ENCODE results near the gene SLC25A42.
"Not testable (repeated sequence)": the region's sequence is repeated elsewhere in the genome, so short reads cannot be mapped to it uniquely, and the experiment has no call there.

The SLC25A42 gene

GRCh38 chr19:19068659-19069654 lies 5.2 kb downstream of the SLC25A42 start:
- peak; percentile 10 for DNase-seq (ENCODE audit: low spot score)

GRCh38 chr19:19071897-19072296 lies 8.1 kb downstream of the SLC25A42 start:
- no peak for DNase-seq (ENCODE audit: low spot score)

- no peak for DNase-seq (ENCODE audit: low spot score)
These were observed 10.5 kb downstream of the SLC25A42 start for GRCh38 chr19:19074196-19074882.

- no peak for DNase-seq (ENCODE audit: low spot score)
These were observed 11.3 kb downstream of the SLC25A42 start for GRCh38 chr19:19075126-19075525.

GRCh38 chr19:19076476-19076875 lies 12.7 kb downstream of the SLC25A42 start:
- no peak for DNase-seq (ENCODE audit: low spot score)

- no peak for DNase-seq (ENCODE audit: low spot score)
These were observed 13.3 kb downstream of the SLC25A42 start for GRCh38 chr19:19077103-19077502.

GRCh38 chr19:19078801-19079200 lies 15.0 kb downstream of the SLC25A42 start:
- DNase-seq (ENCODE audit: low spot score) = no peak

- no peak for DNase-seq (ENCODE audit: low spot score)
These were observed 15.8 kb downstream of the SLC25A42 start for GRCh38 chr19:19079571-19079970.

GRCh38 chr19:19081642-19082151 lies 17.9 kb downstream of the SLC25A42 start:
- no peak for DNase-seq (ENCODE audit: low spot score)

- DNase-seq (ENCODE audit: low spot score) = no peak
These were observed 19.8 kb downstream of the SLC25A42 start for GRCh38 chr19:19083413-19084178.

- no peak for DNase-seq (ENCODE audit: low spot score)
These were observed 23.9 kb downstream of the SLC25A42 start for GRCh38 chr19:19087676-19088075.

GRCh38 chr19:19094513-19094912 lies 30.7 kb downstream of the SLC25A42 start:
- DNase-seq (ENCODE audit: low spot score) = no peak

GRCh38 chr19:19095691-19096090 lies 31.9 kb downstream of the SLC25A42 start:
- no peak for DNase-seq (ENCODE audit: low spot score)

GRCh38 chr19:19096641-19097627 lies 33.1 kb downstream of the SLC25A42 start:
- no peak for DNase-seq (ENCODE audit: low spot score)

- DNase-seq (ENCODE audit: low spot score) = no peak
These were observed 34.4 kb downstream of the SLC25A42 start for GRCh38 chr19:19098084-19098702.

GRCh38 chr19:19098703-19099632 lies 35.2 kb downstream of the SLC25A42 start:
- DNase-seq (ENCODE audit: low spot score) = no peak

GRCh38 chr19:19101540-19101939 lies 37.7 kb downstream of the SLC25A42 start:
- no peak for DNase-seq (ENCODE audit: low spot score)

GRCh38 chr19:19102566-19102965 lies 38.8 kb downstream of the SLC25A42 start:
- not testable (repeated sequence) for DNase-seq (ENCODE audit: low spot score)

GRCh38 chr19:19103167-19103566 lies 39.4 kb downstream of the SLC25A42 start:
- DNase-seq (ENCODE audit: low spot score) = no peak
